ENCODE data around the gene TP53INP2. TPM values are rescaled to one million over a fixed set of nuclear protein-coding genes. Genes with fewer than 3 reads are reported as not detected.

TP53INP2 gene
- total and polyA plus RNA-seq, 2 experiments from 2014 or later: 2.7 to 3.3 TPM

- TF ChIP-seq ZNF331 (CRISPR knock-in tag; IDR thresholded peaks at IDR 0.05; ENCODE audit: low read depth) (no peak), STAT1 (IDR thresholded peaks at IDR 0.05; ENCODE audit: unreplicated experiment) (no peak), CREB1 (CRISPR knock-in tag; IDR thresholded peaks at IDR 0.05; ENCODE audit: low read depth) (no peak), ZNF114 (CRISPR knock-in tag; IDR thresholded peaks at IDR 0.05) (no peak), EZH2phosphoT487 (IDR thresholded peaks at IDR 0.05; ENCODE audit: unreplicated experiment) (no peak), CTCF (conservative IDR thresholded peaks at IDR 0.05; ENCODE audit: low read depth in 2 of 2) (no peak), EZH2 (IDR thresholded peaks at IDR 0.05; ENCODE audit: low read depth, unreplicated experiment) (no peak), POLR2AphosphoS5 (IDR thresholded peaks at IDR 0.05; ENCODE audit: low read depth) (no peak)
- TF ChIP-seq, protein P1, sequence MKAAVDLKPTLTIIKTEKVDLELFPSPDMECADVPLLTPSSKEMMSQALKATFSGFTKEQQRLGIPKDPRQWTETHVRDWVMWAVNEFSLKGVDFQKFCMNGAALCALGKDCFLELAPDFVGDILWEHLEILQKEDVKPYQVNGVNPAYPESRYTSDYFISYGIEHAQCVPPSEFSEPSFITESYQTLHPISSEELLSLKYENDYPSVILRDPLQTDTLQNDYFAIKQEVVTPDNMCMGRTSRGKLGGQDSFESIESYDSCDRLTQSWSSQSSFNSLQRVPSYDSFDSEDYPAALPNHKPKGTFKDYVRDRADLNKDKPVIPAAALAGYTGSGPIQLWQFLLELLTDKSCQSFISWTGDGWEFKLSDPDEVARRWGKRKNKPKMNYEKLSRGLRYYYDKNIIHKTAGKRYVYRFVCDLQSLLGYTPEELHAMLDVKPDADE (IDR thresholded peaks at IDR 0.05): no peak
Measured at GRCh38 chr20:34754611-34755010, 50.5 kb downstream of the TP53INP2 start (continued).

- H4K20me1 ChIP-seq (replicated peaks; ENCODE audit: insufficient read depth): no peaks in the 10 kb centered on the region
- Mint-ChIP-seq H3K36me3 (ENCODE audit: low read depth) (peaks cover 4% of the 10 kb centered on the region; the same call in 2 of the 3 replicates), H3K4me3 (no peak overlapping the region), H3K27ac (no peak overlapping the region), H3K4me1 (peaks cover 12% of the 10 kb centered on the region; the same call in 2 of the 3 replicates), H3K9me3 (no peaks in the 10 kb centered on the region), H3K27me3 (ENCODE audit: insufficient read depth, low read depth, poor library complexity) (no peaks in the 10 kb centered on the region)
- H3K27me3 ChIP-seq (ENCODE audit: insufficient read depth): no peaks in the 10 kb centered on the region
- 0 out of 2 replicates have a peak, but pooled peaks cover 8% of the 10 kb centered on the region for H3K36me3 ChIP-seq (ENCODE audit: insufficient read depth)
- no peaks in the 10 kb centered on the region for H3K79me2 ChIP-seq (replicated peaks; ENCODE audit: insufficient read depth)
- DNase-seq (ENCODE audit: low spot score): no peak
- no peak overlapping the region for H3K4me3 ChIP-seq
- no peak overlapping the region for H3K27ac ChIP-seq (ENCODE audit: low read depth)
- H3K4me2 ChIP-seq: no peak overlapping the region
- H2AFZ ChIP-seq: no peak overlapping the region
- H3K9me2 ChIP-seq (ENCODE audit: insufficient read depth): no peaks in the 10 kb centered on the region
- H3F3A ChIP-seq (replicated peaks; ENCODE audit: low read depth): no peaks in the 10 kb centered on the region
- ATAC-seq: no peak
- no peaks in the 10 kb centered on the region for H3K4me1 ChIP-seq (ENCODE audit: insufficient read depth)
- TF ChIP-seq CTCF (conservative IDR thresholded peaks at IDR 0.05; ENCODE audit: low read depth in 2 of 2) (no peak), JUNB (IDR thresholded peaks at IDR 0.05; ENCODE audit: unreplicated experiment) (no peak), ZNF331 (CRISPR knock-in tag; IDR thresholded peaks at IDR 0.05; ENCODE audit: low read depth) (no peak), POLR2AphosphoS5 (IDR thresholded peaks at IDR 0.05; ENCODE audit: low read depth) (no peak), NANOG (IDR thresholded peaks at IDR 0.05; ENCODE audit: borderline replicate concordance) (no peak), EZH2 (IDR thresholded peaks at IDR 0.05; ENCODE audit: low read depth, unreplicated experiment) (no peak)
- TF ChIP-seq, protein P2, sequence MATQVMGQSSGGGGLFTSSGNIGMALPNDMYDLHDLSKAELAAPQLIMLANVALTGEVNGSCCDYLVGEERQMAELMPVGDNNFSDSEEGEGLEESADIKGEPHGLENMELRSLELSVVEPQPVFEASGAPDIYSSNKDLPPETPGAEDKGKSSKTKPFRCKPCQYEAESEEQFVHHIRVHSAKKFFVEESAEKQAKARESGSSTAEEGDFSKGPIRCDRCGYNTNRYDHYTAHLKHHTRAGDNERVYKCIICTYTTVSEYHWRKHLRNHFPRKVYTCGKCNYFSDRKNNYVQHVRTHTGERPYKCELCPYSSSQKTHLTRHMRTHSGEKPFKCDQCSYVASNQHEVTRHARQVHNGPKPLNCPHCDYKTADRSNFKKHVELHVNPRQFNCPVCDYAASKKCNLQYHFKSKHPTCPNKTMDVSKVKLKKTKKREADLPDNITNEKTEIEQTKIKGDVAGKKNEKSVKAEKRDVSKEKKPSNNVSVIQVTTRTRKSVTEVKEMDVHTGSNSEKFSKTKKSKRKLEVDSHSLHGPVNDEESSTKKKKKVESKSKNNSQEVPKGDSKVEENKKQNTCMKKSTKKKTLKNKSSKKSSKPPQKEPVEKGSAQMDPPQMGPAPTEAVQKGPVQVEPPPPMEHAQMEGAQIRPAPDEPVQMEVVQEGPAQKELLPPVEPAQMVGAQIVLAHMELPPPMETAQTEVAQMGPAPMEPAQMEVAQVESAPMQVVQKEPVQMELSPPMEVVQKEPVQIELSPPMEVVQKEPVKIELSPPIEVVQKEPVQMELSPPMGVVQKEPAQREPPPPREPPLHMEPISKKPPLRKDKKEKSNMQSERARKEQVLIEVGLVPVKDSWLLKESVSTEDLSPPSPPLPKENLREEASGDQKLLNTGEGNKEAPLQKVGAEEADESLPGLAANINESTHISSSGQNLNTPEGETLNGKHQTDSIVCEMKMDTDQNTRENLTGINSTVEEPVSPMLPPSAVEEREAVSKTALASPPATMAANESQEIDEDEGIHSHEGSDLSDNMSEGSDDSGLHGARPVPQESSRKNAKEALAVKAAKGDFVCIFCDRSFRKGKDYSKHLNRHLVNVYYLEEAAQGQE (IDR thresholded peaks at IDR 0.05; ENCODE audit: unreplicated experiment): no peak
- TF ChIP-seq, protein P1 (IDR thresholded peaks at IDR 0.05): no peak
Measured at GRCh38 chr20:34755367-34755766, 51.2 kb downstream of the TP53INP2 start.
